ENCODE results near the gene SCUBE1. TPM values are rescaled to one million over a fixed set of nuclear protein-coding genes. Genes with fewer than 3 reads are reported as not detected.

The SCUBE1 gene
- total and polyA plus RNA-seq, 2 of the 8 experiments (the other 6 are each of a cell fraction or from before 2014, with no cell fraction given) = 2.3 to 4.9 TPM

DNA sequence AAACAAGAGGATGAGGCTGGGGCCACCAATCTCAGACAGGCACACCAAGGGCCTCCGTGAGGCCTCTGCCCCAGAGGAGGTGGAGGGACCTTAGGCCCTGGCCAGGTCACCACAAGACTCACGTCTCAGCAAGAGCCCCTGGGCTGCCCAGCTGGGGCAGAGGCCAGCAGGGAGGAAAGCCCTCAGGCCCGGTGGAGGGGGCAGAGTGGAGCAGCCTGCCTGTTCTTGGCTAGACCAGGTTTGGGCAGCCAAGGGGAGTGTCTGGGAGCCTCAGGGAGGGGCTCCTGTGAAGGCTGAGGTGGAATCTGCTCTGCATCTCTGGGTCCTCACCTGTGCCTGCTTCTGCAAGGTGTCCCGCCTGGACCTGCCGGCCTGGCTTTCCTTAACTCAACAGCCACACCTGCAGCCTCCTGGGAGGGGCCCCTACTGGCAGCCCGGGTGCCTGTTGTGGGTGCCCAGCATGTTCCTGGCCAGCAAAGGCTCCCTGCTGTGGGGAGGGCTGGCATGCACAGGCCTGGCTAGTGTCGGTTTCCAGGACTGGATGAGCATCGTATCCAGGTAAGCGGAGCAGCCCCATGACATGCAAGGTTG is 168.1 kb downstream of the SCUBE1 start:
- Histone ChIP-seq H4K20me1 (replicated peaks in 1 of 2; ENCODE audit: control insufficient read depth in 1 of 2, insufficient read depth in 2 of 2, low read length in 2 of 2) (peaks cover 6 to 15% of the 10 kb centered on the region in 2 experiments), H3K4me1 (replicated peaks in 1 of 4; ENCODE audit: control insufficient read depth in 3 of 4, insufficient read depth in 4 of 4, low read length in 3 of 4) (no peaks in the 10 kb centered on the region; a peak in 2 of 7 replicates), H3K4me3 (ENCODE audit: extremely low read depth in 1 of 4, insufficient read depth in 2 of 4, low read depth in 3 of 4, low read length in 4 of 4) (no peak overlapping the region), H2BK120ac (replicated peaks; ENCODE audit: low read depth, low read length) (no peak overlapping the region), H2BK15ac (ENCODE audit: low read length) (no peak overlapping the region), H3K23ac (ENCODE audit: insufficient read length) (no peak overlapping the region), H3K4me2 (ENCODE audit: insufficient read depth in 1 of 2, low read depth in 2 of 2, low read length in 2 of 2) (no peak overlapping the region), H3K36me3 (ENCODE audit: control insufficient read depth in 2 of 4, insufficient read depth in 4 of 4, low read length in 3 of 4) (peaks cover 36 to 70% (median 67%) of the 10 kb centered on the region in 4 experiments), H2BK12ac (ENCODE audit: low read depth, low read length) (no peak overlapping the region), H2AFZ (ENCODE audit: low read length) (no peak overlapping the region), H4K8ac (ENCODE audit: extremely low read depth, insufficient read depth, low read length) (no peak overlapping the region; the same call in 1 of the 2 replicates), H3K18ac (ENCODE audit: extremely low read depth, low read length) (no peak overlapping the region), H3K9me3 (ENCODE audit: insufficient read depth in 2 of 2, low read depth in 1 of 2, low read length in 1 of 2) (no peaks in the 10 kb centered on the region), H3K79me2 (ENCODE audit: control insufficient read depth in 1 of 2, insufficient read depth in 2 of 2, low read length in 2 of 2) (no peaks in the 10 kb centered on the region), H4K91ac (replicated peaks; ENCODE audit: insufficient read length, low read length) (no peak overlapping the region), H2BK20ac (ENCODE audit: low read length) (no peak overlapping the region), H3K27me3 (replicated peaks in 1 of 4; ENCODE audit: control insufficient read depth in 3 of 4, extremely low read depth in 1 of 4, insufficient read depth in 3 of 4, low read length in 3 of 4) (no peaks in the 10 kb centered on the region), H3K14ac (ENCODE audit: insufficient read length) (no peak overlapping the region), H3K23me2 (ENCODE audit: low read depth, low read length) (no peaks in the 10 kb centered on the region), H4K5ac (ENCODE audit: insufficient read length, low read depth, low read length) (no peak overlapping the region), H3K4ac (replicated peaks; ENCODE audit: insufficient read length, low read depth, low read length) (no peak overlapping the region), H3K9ac (replicated peaks in 1 of 4; ENCODE audit: extremely low read depth in 1 of 4, low read depth in 3 of 4, low read length in 3 of 4) (no peak overlapping the region), H2BK5ac (ENCODE audit: low read depth, low read length) (no peak overlapping the region), H2AK5ac (ENCODE audit: low read depth, low read length) (no peak overlapping the region), H3K27ac (ENCODE audit: low read depth, low read length) (no peak overlapping the region), H3K56ac (replicated peaks; ENCODE audit: insufficient read length, low read depth, low read length) (no peak overlapping the region), H3K79me1 (ENCODE audit: low read depth, low read length) (no peaks in the 10 kb centered on the region)
- WGBS, 2 experiments (ENCODE audit: extremely low coverage in 1 of 2, insufficient coverage in 1 of 2, insufficient read length in 1 of 2, insufficient replicate concordance in 2 of 2, low coverage in 1 of 2, low lambda C conversion rate in 2 of 2, missing lambda C conversion rate in 1 of 2) = 90% methylated on average over 9 of the region's 9 CpGs; no CpG with 5 or more reads in 1 of the 2 experiments
- no peak for DNase-seq (ENCODE audit: low read depth in 1 of 2, low spot score in 2 of 2)
- FAIRE-seq = no peak
- TF ChIP-seq KDM4A (IDR thresholded peaks at IDR 0.05; ENCODE audit: low read depth, low read length, severe bottlenecking) = no peak
- CTCF ChIA-PET (ENCODE audit: partially characterized antibody) = interaction anchor here (1.3 kb wide), 1 partner anchor 527 kb away, joined by 3 read pairs; no protein-coding TSS in a partner anchor
- POLR2A ChIA-PET (ENCODE audit: partially characterized antibody) = interaction anchor here (0.7 kb wide), 1 partner anchor 11 kb away, joined by 3 read pairs; no protein-coding TSS in a partner anchor
